ENCODE data around the gene COX15.

- TF ChIP-seq POLR2A (IDR thresholded peaks at IDR 0.05) (no peak), CTCF (IDR thresholded peaks at IDR 0.05 in 8 of 11, conservative IDR thresholded peaks at IDR 0.05 in 3 of 11) (no peak), POLR2AphosphoS5 (IDR thresholded peaks at IDR 0.05) (no peak)
Observed at GRCh38 chr10:99765672-99766301, 33.9 kb upstream of the COX15 start.
